PFSK-1 (cell line): ENCODE data around the gene LRMDA.

Experiments used
- FOXP2 ChIP-seq: optimal IDR thresholded peaks from 2 replicates; pipeline ENCODE3; 2011; ENCODE audit warnings: borderline replicate concordance, control low read depth, inconsistent platforms; ENCODE audit not compliant: insufficient read depth; ENCODE audit errors: extremely low read length, extremely low read depth
- POLR2AphosphoS5 ChIP-seq: IDR thresholded peaks from 2 replicates; pipeline ENCODE4 v1.6.1; 2012; ENCODE audit warnings: low read depth, mild to moderate bottlenecking, control low read depth, low read length, moderate library complexity
- REST ChIP-seq, 2 experiments: IDR thresholded peaks; 2 replicates each; pipeline versions ENCODE4 v1.6.1 to v1.8.0; 2011 to 2012; ENCODE audit warnings: low read depth in 2 of 2, low read length in 2 of 2, control low read depth in 1 of 2, inconsistent platforms in 1 of 2, mild to moderate bottlenecking in 1 of 2, moderate library complexity in 1 of 2; ENCODE audit not compliant: insufficient read depth in 1 of 2
- SIN3A ChIP-seq: IDR thresholded peaks from 2 replicates; pipeline ENCODE4 v1.6.1; 2012; ENCODE audit warnings: mild to moderate bottlenecking, low read length, moderate library complexity, borderline replicate concordance; ENCODE audit not compliant: insufficient read depth
- TAF1 ChIP-seq: IDR thresholded peaks from 2 replicates; pipeline ENCODE4 v1.6.1; 2012; ENCODE audit warnings: low read length, control low read depth, borderline replicate concordance; ENCODE audit not compliant: insufficient read depth

GRCh38 chr10:75718991-75719390, 287.6 kb downstream of the LRMDA start:
- TF ChIP-seq POLR2AphosphoS5 (no peak), REST (IDR thresholded peaks at IDR 0.05; ENCODE audit: insufficient read depth in 1 of 2, low read depth in 2 of 2, low read length in 2 of 2) (no peak), FOXP2 (no peak), SIN3A (no peak), TAF1 (no peak)
